ENCODE results near the gene MRFAP1. TPM values are rescaled to one million over a fixed set of nuclear protein-coding genes. Genes with fewer than 3 reads are reported as not detected.
A peak's percentile ranks its signal among the peaks of the same experiment; 100 is the strongest.

Gene MRFAP1
- total RNA-seq, 4 donors from 2014 or later: 143 to 214 (median 163) TPM

- DNase-seq (ENCODE audit: low spot score in 2 of 2): peak in 1 of 2 donors; percentile 50
- no peaks in the 10 kb centered on the region for H3K27me3 ChIP-seq
- H3K36me3 ChIP-seq: no peaks in the 10 kb centered on the region
- TF ChIP-seq CTCF (IDR thresholded peaks at IDR 0.05) (no peak), EP300 (IDR thresholded peaks at IDR 0.05) (no peak), POLR2A (IDR thresholded peaks at IDR 0.05) (no peak), POLR2AphosphoS5 (IDR thresholded peaks at IDR 0.05) (no peak)
- H3K4me1 ChIP-seq: peaks cover 20% of the 10 kb centered on the region
- H3K9me3 ChIP-seq: no peaks in the 10 kb centered on the region
- WGBS: 80% methylated on average over 60 of the region's 65 CpGs
- H3K27ac ChIP-seq: no peak overlapping the region
- no peak overlapping the region for H3K4me3 ChIP-seq
Measured at GRCh38 chr4:6657242-6658208, 17.0 kb downstream of the MRFAP1 start.

- Histone ChIP-seq H3K36me3 (no peaks in the 10 kb centered on the region), H3K4me1 (peaks cover 20% of the 10 kb centered on the region), H3K4me3 (peak overlapping the region; percentile 50), H3K27ac (peak overlapping the region; percentile 33), H3K9me3 (no peaks in the 10 kb centered on the region), H3K27me3 (no peaks in the 10 kb centered on the region)
- DNase-seq (ENCODE audit: low spot score in 2 of 2): peak in 1 of 2 donors; percentile 49
- 79% methylated on average over 7 of the region's 7 CpGs for WGBS
- no peak for TF ChIP-seq POLR2AphosphoS5 (IDR thresholded peaks at IDR 0.05)
Measured at GRCh38 chr4:6658209-6658595, 17.7 kb downstream of the MRFAP1 start.

- H3K4me1 ChIP-seq: peaks cover 20% of the 10 kb centered on the region
- peak overlapping the region; percentile 50 for H3K4me3 ChIP-seq
- no peaks in the 10 kb centered on the region for H3K27me3 ChIP-seq
- WGBS: under 1% methylated on average over 26 of the region's 52 CpGs
- no peaks in the 10 kb centered on the region for H3K9me3 ChIP-seq
- TF ChIP-seq POLR2A (IDR thresholded peaks at IDR 0.05) (no peak), POLR2AphosphoS5 (IDR thresholded peaks at IDR 0.05) (no peak), CTCF (IDR thresholded peaks at IDR 0.05) (no peak), EP300 (IDR thresholded peaks at IDR 0.05) (no peak)
- DNase-seq (ENCODE audit: low spot score in 2 of 2): peak in 1 of 2 donors; percentile 78
- H3K36me3 ChIP-seq: no peaks in the 10 kb centered on the region
- H3K27ac ChIP-seq: peak overlapping the region; percentile 33
Measured at GRCh38 chr4:6658597-6659075, 18.2 kb downstream of the MRFAP1 start.

- H3K4me3 ChIP-seq: no peak overlapping the region
- no peak overlapping the region for H3K27ac ChIP-seq
- TF ChIP-seq POLR2AphosphoS5 (IDR thresholded peaks at IDR 0.05) (no peak), POLR2A (IDR thresholded peaks at IDR 0.05) (no peak), CTCF (IDR thresholded peaks at IDR 0.05) (no peak), EP300 (IDR thresholded peaks at IDR 0.05) (no peak)
- H3K36me3 ChIP-seq: no peaks in the 10 kb centered on the region
- no peaks in the 10 kb centered on the region for H3K9me3 ChIP-seq
- DNase-seq (ENCODE audit: low spot score in 2 of 2): no peak
- peaks cover 5% of the 10 kb centered on the region for H3K27me3 ChIP-seq
- peaks cover 32% of the 10 kb centered on the region for H3K4me1 ChIP-seq
- 85% methylated on average over 2 of the region's 2 CpGs for WGBS
Measured at GRCh38 chr4:6659897-6660296, 19.4 kb downstream of the MRFAP1 start.

GRCh38 chr4:6660430-6660829 lies 19.9 kb downstream of the MRFAP1 start:
- Histone ChIP-seq H3K4me3 (no peak overlapping the region), H3K36me3 (no peaks in the 10 kb centered on the region), H3K27ac (no peak overlapping the region), H3K9me3 (no peaks in the 10 kb centered on the region), H3K4me1 (peaks cover 32% of the 10 kb centered on the region), H3K27me3 (peaks cover 5% of the 10 kb centered on the region)
- no peak for DNase-seq (ENCODE audit: low spot score in 2 of 2)
- TF ChIP-seq POLR2AphosphoS5 (IDR thresholded peaks at IDR 0.05): no peak
- TF ChIP-seq EP300 (IDR thresholded peaks at IDR 0.05): no peak
- TF ChIP-seq CTCF (IDR thresholded peaks at IDR 0.05): no peak
- no peak for TF ChIP-seq POLR2A (IDR thresholded peaks at IDR 0.05)
- WGBS: 86% methylated on average over 3 of the region's 3 CpGs
